Brain microvascular endothelial cell (primary cell): ENCODE data around the gene DPEP1.
"Not testable (repeated sequence)": the region's sequence is repeated elsewhere in the genome, so short reads cannot be mapped to it uniquely, and the experiment has no call there.

Experiments used
- DNase-seq: peaks from one replicate; pipeline ENCODE4 v3.0.0-alpha.2; 2020
- H3K27ac ChIP-seq: fragments of 250-450 bp; sonication (Bioruptor Pico); 2 replicates; pipeline ENCODE4 v1.5.1; 2020; ENCODE audit warnings: mild to moderate bottlenecking, moderate library complexity
- H3K27me3 ChIP-seq: fragments of 250-450 bp; sonication (Bioruptor Pico); replicated peaks from 2 replicates; pipeline ENCODE4 v1.5.1; 2020; ENCODE audit warnings: mild to moderate bottlenecking
- H3K36me3 ChIP-seq: fragments of 250-450 bp; sonication (Bioruptor Pico); replicated peaks from 2 replicates; pipeline ENCODE4 v1.5.1; 2020; ENCODE audit warnings: mild to moderate bottlenecking
- H3K4me3 ChIP-seq: 2 replicates; pipeline ENCODE4 v1.5.1; 2011; ENCODE audit warnings: low read depth, mild to moderate bottlenecking, control low read depth, low read length, moderate library complexity
- in situ Hi-C: cut with HindIII; loops from 2 replicates; pipeline ENCODE4 v1.10.0; 2017; ENCODE audit warnings: low sequenced_read_pairs, low pct_ligation_motif_present
- TF ChIP-seq, protein P1 (sequence below): IDR thresholded peaks from 2 replicates; pipeline ENCODE4 v1.5.1; 2011; ENCODE audit warnings: low read depth, mild to moderate bottlenecking, moderate library complexity, low read length, control low read depth, inconsistent platforms; ENCODE audit errors: missing control alignments

The DPEP1 gene

DNA sequence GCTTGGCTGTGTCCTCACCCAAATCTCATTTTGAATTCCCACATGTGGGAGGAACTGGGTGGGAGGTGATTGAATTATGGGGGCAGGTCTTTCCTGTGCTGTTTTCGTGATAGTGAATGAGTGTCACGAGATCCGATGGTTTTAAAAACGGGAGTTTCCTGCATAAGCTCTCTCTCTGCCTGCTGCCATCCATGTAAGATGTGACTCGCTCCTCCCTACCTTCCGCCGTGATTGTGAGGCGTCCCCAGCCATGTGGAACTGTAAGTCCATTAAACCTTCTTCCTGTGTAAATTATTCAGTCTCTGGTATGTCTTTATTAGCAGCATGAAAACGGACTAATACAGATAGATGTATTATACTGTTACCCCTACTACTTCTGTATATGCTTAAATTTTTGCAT lies 47.8 kb downstream of the DPEP1 start:
- Histone ChIP-seq H3K27ac (no peak overlapping the region), H3K36me3 (peaks cover 24% of the 10 kb centered on the region), H3K4me3 (no peak overlapping the region), H3K27me3 (no peaks in the 10 kb centered on the region)
- TF ChIP-seq, protein P1, sequence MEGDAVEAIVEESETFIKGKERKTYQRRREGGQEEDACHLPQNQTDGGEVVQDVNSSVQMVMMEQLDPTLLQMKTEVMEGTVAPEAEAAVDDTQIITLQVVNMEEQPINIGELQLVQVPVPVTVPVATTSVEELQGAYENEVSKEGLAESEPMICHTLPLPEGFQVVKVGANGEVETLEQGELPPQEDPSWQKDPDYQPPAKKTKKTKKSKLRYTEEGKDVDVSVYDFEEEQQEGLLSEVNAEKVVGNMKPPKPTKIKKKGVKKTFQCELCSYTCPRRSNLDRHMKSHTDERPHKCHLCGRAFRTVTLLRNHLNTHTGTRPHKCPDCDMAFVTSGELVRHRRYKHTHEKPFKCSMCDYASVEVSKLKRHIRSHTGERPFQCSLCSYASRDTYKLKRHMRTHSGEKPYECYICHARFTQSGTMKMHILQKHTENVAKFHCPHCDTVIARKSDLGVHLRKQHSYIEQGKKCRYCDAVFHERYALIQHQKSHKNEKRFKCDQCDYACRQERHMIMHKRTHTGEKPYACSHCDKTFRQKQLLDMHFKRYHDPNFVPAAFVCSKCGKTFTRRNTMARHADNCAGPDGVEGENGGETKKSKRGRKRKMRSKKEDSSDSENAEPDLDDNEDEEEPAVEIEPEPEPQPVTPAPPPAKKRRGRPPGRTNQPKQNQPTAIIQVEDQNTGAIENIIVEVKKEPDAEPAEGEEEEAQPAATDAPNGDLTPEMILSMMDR, result no peak
- in situ Hi-C loops, result no loop called here
- DNase-seq, result no peak

DNA sequence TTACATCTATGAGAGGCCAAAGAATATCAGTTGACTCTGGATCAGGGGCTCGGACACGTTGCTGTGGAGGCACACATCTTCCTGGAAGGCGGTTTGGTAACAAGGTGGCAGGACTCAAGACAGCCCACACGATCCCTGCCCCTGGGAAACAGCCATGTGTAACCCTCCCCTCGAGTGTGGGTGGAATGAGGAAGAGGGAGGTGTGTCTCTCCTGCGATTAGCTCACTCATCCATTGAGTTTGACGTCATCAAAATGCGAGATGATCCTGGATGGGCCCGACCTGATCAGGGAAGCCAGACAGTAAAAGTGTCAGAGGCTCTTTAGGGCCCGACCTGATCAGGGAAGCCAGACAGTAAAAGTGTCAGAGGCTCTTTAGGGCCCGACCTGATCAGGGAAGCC lies 50.8 kb downstream of the DPEP1 start:
- H3K36me3 ChIP-seq, result peaks cover 24% of the 10 kb centered on the region
- H3K27me3 ChIP-seq, H3K27ac ChIP-seq, DNase-seq, in situ Hi-C loops, H3K4me3 ChIP-seq: not testable (repeated sequence)

DNA sequence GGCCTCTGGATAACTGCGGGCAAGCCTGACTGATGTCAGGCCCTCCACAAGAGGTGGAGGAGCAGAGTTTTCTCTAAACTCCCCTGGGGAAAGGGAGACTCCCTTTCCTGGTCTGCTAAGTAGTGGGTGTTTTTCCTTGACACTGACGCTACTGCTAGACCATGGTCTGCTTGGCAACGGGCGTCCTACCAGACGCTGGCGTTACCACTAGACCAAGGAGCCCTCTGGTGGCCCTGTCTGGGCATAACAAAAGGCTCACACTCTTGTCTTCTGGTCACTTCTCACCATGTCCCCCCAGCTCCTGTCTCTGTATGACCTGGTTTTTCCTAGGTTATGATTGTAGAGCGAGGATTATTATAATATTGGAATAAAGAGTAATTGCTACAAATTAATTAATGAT lies 53.6 kb downstream of the DPEP1 start:
- H3K27me3 ChIP-seq, H3K4me3 ChIP-seq, H3K27ac ChIP-seq, H3K36me3 ChIP-seq, in situ Hi-C loops: not testable (repeated sequence)
- DNase-seq, result peak; percentile 63
- TF ChIP-seq, protein P1, result peak; percentile 69

DNA sequence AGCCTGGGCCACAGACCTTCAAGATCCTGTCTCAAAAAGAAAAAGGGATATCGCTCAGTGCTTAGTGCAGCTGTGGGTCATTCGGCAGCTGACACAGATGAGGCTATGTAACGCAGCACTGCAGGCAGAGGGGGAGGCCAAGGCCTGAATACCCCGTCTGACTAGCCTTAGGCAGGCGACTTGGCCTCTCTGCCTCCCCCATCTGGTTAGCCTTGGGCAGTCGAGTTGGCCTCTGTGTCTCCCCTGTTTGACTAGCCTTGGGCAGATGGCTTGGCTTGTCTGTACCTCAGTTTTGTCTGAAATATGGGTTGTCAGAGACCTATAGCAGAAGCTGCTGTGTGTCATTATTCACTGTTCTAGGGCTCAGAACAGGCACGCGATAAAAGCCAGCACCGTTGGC lies 54.2 kb downstream of the DPEP1 start:
- in situ Hi-C loops, result no loop called here
- Histone ChIP-seq H3K4me3 (no peak overlapping the region), H3K27me3 (no peaks in the 10 kb centered on the region), H3K27ac (no peak overlapping the region), H3K36me3 (peaks cover 8% of the 10 kb centered on the region)
- TF ChIP-seq, protein P1, result no peak
- DNase-seq, result no peak

DNA sequence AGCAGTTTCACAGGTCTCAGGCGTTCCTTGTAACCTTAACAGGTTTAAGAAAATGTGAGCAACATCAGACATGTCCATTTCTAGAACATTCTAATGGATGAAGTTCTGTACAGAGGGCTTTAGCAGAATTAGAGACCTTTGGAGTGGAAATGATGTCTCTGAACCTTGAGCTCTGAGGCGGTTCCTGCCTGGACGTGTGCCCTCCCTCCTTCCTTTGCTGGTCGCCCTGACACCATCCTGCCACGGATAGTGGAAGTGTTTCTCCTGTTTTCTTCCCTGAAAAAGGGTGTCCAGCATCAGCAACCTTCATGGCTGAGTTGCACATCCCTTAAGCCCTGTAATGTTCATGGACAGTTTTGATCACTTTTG lies 55.3 kb downstream of the DPEP1 start:
- in situ Hi-C loops, result no loop called here
- no peak overlapping the region for H3K4me3 ChIP-seq
- DNase-seq, result no peak
- H3K27me3 ChIP-seq, result no peaks in the 10 kb centered on the region
- TF ChIP-seq, protein P1, result no peak
- H3K27ac ChIP-seq, result no peak overlapping the region
- peaks cover 2% of the 10 kb centered on the region for H3K36me3 ChIP-seq

DNA sequence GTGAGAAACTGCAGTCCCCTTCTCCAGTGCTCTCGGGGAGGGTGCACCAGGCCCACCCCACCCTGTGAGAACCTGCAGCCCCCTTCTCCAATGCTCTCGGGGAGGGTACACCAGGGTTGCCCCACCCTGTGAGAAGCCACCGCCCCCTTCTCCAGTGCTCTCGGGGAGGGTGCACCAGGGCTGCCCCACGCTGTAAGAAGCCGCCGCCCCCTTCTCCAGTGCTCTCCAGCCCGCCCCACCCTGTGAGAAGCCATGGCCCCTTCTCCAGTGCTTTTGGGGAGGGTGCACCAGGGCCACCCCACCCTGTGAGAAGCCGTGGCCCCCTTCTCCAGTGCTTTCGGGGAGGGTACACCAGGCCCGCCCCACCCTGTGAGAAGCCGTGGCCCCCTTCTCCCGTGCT lies 56.3 kb downstream of the DPEP1 start:
- Histone ChIP-seq H3K4me3 (no peak overlapping the region), H3K27ac (no peak overlapping the region), H3K27me3 (no peaks in the 10 kb centered on the region), H3K36me3 (no peaks in the 10 kb centered on the region)
- in situ Hi-C loops, result no loop called here
- DNase-seq, result no peak
- TF ChIP-seq, protein P1, result no peak
